ENCODE data around the gene PTPN3. TPM values are rescaled to one million over a fixed set of nuclear protein-coding genes. Genes with fewer than 3 reads are reported as not detected.

Gene PTPN3
- total and polyA plus RNA-seq, 2 experiments from 2014 or later: 1.4 to 2.6 TPM

DNA sequence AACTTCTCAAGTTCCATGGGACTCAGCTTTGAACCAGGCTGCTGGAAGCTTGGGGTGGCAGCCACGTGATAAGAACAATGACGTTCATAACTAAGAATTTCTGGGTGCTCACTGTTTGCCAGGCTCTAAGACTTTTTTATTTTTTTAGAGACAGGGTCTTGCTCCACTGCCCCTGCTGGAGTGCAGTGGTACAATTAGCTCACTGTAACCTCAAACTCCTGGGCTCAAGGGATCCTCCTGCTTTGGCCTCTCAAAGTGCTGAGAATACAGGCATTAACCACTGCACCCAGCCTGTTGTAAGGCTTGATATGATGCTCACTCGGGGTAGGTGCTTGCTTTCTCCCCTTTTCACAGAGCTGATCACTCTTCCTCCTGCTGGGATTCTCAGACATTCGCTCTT lies 38.7 kb downstream of the PTPN3 start:
- ATAC-seq: no peak
- Mint-ChIP-seq H3K4me1 (peaks cover 15% of the 10 kb centered on the region), H3K27me3 (ENCODE audit: insufficient read depth, low read depth, poor library complexity) (peaks cover 3% of the 10 kb centered on the region), H3K36me3 (ENCODE audit: low read depth) (no peaks in the 10 kb centered on the region), H3K27ac (no peak overlapping the region), H3K9me3 (no peaks in the 10 kb centered on the region), H3K4me3 (no peak overlapping the region)
- no peak overlapping the region for H3K4me3 ChIP-seq
- H3K36me3 ChIP-seq (ENCODE audit: insufficient read depth): no peaks in the 10 kb centered on the region
- H3K4me2 ChIP-seq: no peak overlapping the region
- H3F3A ChIP-seq (replicated peaks; ENCODE audit: low read depth): no peaks in the 10 kb centered on the region
- H3K79me2 ChIP-seq (replicated peaks; ENCODE audit: insufficient read depth): no peaks in the 10 kb centered on the region
- H3K4me1 ChIP-seq (ENCODE audit: insufficient read depth): peaks cover 19% of the 10 kb centered on the region
- no peak for DNase-seq (ENCODE audit: low spot score)
- no peak overlapping the region for H2AFZ ChIP-seq
- no peaks in the 10 kb centered on the region for H4K20me1 ChIP-seq (replicated peaks; ENCODE audit: insufficient read depth)
- H3K27ac ChIP-seq (ENCODE audit: low read depth): no peak overlapping the region
- TF ChIP-seq ZNF114 (CRISPR knock-in tag; IDR thresholded peaks at IDR 0.05) (no peak), EZH2 (IDR thresholded peaks at IDR 0.05; ENCODE audit: low read depth, unreplicated experiment) (no peak), ZNF331 (CRISPR knock-in tag; IDR thresholded peaks at IDR 0.05; ENCODE audit: low read depth) (no peak), POLR2AphosphoS5 (IDR thresholded peaks at IDR 0.05; ENCODE audit: low read depth) (no peak), EZH2phosphoT487 (IDR thresholded peaks at IDR 0.05; ENCODE audit: unreplicated experiment) (no peak), ZNF462 (CRISPR knock-in tag; IDR thresholded peaks at IDR 0.05) (no peak), JUNB (IDR thresholded peaks at IDR 0.05; ENCODE audit: unreplicated experiment) (no peak), NANOG (IDR thresholded peaks at IDR 0.05; ENCODE audit: borderline replicate concordance) (no peak), STAT1 (IDR thresholded peaks at IDR 0.05; ENCODE audit: unreplicated experiment) (no peak), ETS1 (IDR thresholded peaks at IDR 0.05) (no peak), CTCF (conservative IDR thresholded peaks at IDR 0.05; ENCODE audit: low read depth in 2 of 2) (no peak), CREB1 (CRISPR knock-in tag; IDR thresholded peaks at IDR 0.05; ENCODE audit: low read depth) (no peak)
- TF ChIP-seq, protein P1, sequence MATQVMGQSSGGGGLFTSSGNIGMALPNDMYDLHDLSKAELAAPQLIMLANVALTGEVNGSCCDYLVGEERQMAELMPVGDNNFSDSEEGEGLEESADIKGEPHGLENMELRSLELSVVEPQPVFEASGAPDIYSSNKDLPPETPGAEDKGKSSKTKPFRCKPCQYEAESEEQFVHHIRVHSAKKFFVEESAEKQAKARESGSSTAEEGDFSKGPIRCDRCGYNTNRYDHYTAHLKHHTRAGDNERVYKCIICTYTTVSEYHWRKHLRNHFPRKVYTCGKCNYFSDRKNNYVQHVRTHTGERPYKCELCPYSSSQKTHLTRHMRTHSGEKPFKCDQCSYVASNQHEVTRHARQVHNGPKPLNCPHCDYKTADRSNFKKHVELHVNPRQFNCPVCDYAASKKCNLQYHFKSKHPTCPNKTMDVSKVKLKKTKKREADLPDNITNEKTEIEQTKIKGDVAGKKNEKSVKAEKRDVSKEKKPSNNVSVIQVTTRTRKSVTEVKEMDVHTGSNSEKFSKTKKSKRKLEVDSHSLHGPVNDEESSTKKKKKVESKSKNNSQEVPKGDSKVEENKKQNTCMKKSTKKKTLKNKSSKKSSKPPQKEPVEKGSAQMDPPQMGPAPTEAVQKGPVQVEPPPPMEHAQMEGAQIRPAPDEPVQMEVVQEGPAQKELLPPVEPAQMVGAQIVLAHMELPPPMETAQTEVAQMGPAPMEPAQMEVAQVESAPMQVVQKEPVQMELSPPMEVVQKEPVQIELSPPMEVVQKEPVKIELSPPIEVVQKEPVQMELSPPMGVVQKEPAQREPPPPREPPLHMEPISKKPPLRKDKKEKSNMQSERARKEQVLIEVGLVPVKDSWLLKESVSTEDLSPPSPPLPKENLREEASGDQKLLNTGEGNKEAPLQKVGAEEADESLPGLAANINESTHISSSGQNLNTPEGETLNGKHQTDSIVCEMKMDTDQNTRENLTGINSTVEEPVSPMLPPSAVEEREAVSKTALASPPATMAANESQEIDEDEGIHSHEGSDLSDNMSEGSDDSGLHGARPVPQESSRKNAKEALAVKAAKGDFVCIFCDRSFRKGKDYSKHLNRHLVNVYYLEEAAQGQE (IDR thresholded peaks at IDR 0.05; ENCODE audit: unreplicated experiment): no peak
- H3K27me3 ChIP-seq (ENCODE audit: insufficient read depth): no peaks in the 10 kb centered on the region
- no peaks in the 10 kb centered on the region for H3K9me2 ChIP-seq (ENCODE audit: insufficient read depth)
